GM18517 (cell line): ENCODE results near the gene ADGRV1.
"Not testable (repeated sequence)": the region's sequence is repeated elsewhere in the genome, so short reads cannot be mapped to it uniquely, and the experiment has no call there.

Experiments used
- ATAC-seq: cut with Tn5 transposase; IDR thresholded peaks from one replicate; pipeline ENCODE4 v1.9.1; 2021; ENCODE audit warnings: mild to moderate bottlenecking, moderate library complexity; ENCODE audit not compliant: unreplicated experiment

ADGRV1 gene

GRCh38 chr5:90899014-90899604, 340.5 kb downstream of the ADGRV1 start:
- ATAC-seq: no peak

DNA sequence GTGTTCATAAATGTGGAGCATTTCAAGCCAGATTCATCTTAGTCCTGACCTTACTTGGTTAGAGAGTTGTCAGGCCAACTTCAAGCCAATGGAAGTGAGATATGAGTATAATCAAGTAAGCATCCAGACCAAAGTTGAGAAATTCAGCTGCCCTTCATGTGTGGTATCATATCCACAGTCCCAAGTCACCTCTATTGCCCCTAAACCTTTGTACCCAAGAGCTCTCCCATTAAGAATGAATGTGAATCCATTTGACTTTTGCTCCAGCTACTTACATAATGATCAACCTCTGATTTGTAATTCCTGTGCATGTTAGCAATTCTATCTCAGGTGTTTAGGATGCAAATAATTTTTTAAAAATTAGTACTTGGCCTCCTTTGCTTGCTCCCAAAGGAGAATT, 342.7 kb downstream of the ADGRV1 start:
- ATAC-seq: no peak

DNA sequence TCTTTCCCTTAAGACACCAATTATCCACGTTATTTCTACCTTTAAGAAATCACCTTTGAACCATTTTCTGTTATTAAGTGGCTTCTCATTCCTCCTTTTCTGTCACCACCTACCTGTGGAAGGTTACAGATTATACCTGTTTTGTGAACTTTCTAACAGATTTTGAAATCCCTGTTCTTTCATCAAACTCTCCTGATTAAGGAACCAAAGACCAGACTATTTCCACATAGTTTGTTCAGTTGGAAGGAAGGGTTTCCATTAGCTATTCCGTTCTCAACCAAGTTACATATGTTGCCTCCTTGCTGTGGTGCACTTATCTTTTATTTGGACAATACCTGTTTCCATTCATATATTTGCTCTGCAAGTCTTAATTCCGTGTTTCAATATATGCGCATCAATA, 343.6 kb downstream of the ADGRV1 start:
- no peak for ATAC-seq

GRCh38 chr5:90902651-90903386, 344.2 kb downstream of the ADGRV1 start:
- no peak for ATAC-seq

DNA sequence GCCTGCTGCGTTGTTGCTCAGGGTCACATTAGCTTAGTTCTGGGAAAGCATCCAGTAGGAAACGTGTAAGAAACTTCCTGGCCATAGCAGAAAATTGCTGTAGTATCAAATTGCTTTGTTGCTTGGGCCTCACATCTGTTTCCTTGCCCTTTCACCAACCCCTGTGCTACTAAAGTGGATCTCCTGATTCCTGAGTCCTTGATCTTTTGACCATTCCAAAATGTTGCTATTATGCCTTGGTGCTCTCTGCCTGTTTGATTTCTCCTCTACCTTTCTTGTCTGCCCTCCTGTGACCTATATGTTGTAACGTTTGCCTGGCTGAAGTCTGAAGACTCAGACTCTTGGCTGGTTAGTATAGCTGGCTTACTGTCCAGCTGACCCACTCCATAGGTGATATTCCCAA, 350.5 kb downstream of the ADGRV1 start:
- ATAC-seq: no peak

GRCh38 chr5:90909940-90910339, 351.3 kb downstream of the ADGRV1 start:
- ATAC-seq: no peak

GRCh38 chr5:90911169-90911568, 352.6 kb downstream of the ADGRV1 start:
- no peak for ATAC-seq

- no peak for ATAC-seq
These were observed 353.9 kb downstream of the ADGRV1 start for GRCh38 chr5:90912476-90912875.

DNA sequence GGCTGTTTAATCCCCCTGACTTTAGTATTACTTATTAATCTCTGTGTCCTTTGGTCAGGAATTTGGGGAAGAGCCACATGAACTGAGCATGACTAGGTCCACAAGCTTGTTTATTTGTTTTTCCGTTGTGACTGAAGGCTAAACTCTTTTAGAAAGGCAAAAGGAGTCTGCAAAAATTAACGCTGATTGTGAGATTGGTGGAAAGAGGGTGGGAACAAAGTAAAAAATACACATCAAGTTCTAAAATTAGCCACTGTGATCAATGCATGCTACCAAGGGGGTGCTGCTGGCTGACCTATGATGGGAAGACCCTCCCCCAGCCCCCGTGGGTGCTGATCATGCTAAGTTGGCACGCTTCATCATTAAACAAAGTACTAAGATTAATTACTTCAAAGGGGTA, 356.8 kb downstream of the ADGRV1 start:
- ATAC-seq: no peak

- no peak for ATAC-seq
These were observed 358.6 kb downstream of the ADGRV1 start for GRCh38 chr5:90916947-90917800.

GRCh38 chr5:90917928-90918668, 359.5 kb downstream of the ADGRV1 start:
- no peak for ATAC-seq

GRCh38 chr5:90921418-90921973, 362.9 kb downstream of the ADGRV1 start:
- ATAC-seq: no peak

- ATAC-seq: not testable (repeated sequence)
These were observed 365.6 kb downstream of the ADGRV1 start for GRCh38 chr5:90924222-90924621.

DNA sequence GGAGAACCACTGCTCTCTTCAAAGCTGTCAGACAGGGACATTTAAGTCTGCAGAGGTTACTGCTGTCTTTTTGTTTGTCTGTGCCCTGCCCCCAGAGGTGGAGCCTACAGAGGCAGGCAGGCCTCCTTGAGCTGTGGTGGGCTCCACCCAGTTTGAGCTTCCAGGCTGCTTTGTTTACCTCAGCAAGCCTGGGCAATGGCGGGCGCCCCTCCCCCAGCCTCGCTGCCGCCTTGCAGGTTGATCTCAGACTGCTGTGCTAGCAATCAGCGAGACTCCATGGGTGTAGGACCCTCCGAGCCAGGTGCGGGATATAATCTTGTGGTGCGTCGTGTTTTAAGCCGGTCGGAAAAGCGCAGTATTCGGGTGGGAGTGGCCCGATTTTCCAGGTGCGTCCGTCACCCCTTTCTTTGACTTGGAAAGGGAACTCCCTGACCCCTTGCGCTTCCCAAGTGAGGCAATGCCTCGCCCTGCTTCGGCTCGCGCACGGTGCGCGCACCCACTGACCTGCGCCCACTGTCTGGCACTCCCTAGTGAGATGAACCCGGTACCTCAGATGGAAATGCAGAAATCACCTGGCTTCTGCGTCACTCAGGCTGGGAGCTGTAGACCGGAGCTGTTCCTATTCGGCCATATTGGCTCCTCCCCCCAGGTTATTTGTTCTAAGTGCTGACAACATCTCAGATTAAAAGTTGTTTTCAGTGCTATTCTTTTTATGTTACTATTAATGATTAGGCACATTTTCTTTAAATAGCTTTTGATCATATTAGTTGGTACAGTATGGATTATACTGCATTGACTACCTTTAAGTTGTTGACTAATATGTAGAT, 370.6 kb downstream of the ADGRV1 start:
- ATAC-seq: not testable (repeated sequence)

- ATAC-seq: no peak
These were observed 371.5 kb downstream of the ADGRV1 start for GRCh38 chr5:90930062-90930461.

- ATAC-seq: no peak
These were observed 372.3 kb downstream of the ADGRV1 start for GRCh38 chr5:90930756-90931431.

GRCh38 chr5:90932052-90932699, 373.6 kb downstream of the ADGRV1 start:
- ATAC-seq: peak; percentile 59

- no peak for ATAC-seq
These were observed 374.7 kb downstream of the ADGRV1 start for GRCh38 chr5:90933298-90933697.
